Gastroesophageal sphincter (tissue), 3 donors: ENCODE results near the gene CD28.

Source experiments
- POLR2AphosphoS5 ChIP-seq: sonication (generic); formaldehyde crosslinking; IDR thresholded peaks from one replicate; pipeline ENCODE4 v1.6.1; 2017; ENCODE audit warnings: antibody characterized with exemption
- TF ChIP-seq, protein P1 (sequence below), 4 experiments: fragments of 200-600 bp in 2 of 4; fragments of 450-650 bp in 2 of 4; sonication (generic) in 1 of 4; IDR thresholded peaks; one replicate each; pipeline ENCODE4 v1.5.1; 2017 to 2019; ENCODE audit warnings: antibody characterized with exemption in 4 of 4, mild to moderate bottlenecking in 2 of 4, moderate library complexity in 2 of 4

DNA sequence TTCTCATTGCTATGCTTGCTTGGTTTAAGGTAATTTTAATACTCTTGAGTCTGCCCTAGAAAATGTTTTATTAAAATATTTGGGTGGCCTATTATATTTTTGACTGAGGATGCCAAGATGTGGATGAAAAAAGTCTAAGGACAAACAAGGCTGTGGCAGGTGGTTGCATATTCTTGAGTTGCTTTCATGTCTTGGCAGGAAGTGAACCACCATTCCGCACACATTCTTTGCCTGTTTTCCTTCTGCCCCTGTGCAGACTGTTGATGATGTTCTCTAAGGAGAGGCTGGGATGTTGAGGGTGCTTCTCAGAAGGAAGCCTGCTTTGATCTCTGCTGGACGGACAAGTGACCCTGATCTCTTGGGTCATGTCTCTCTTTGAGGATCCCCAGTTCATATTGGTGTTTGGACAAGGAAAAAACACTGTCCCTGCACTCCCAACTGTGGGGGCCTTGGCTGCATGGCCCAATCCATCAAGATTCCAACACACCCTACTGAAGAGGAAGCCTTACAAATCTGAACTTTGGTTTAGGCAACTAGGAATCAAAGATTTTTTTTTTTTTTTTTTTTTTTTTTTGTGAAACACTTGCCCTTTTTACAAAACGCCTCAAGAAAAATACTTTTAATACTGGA, 45.0 kb upstream of the CD28 start:
- TF ChIP-seq POLR2AphosphoS5, result no peak
- TF ChIP-seq, protein P1, sequence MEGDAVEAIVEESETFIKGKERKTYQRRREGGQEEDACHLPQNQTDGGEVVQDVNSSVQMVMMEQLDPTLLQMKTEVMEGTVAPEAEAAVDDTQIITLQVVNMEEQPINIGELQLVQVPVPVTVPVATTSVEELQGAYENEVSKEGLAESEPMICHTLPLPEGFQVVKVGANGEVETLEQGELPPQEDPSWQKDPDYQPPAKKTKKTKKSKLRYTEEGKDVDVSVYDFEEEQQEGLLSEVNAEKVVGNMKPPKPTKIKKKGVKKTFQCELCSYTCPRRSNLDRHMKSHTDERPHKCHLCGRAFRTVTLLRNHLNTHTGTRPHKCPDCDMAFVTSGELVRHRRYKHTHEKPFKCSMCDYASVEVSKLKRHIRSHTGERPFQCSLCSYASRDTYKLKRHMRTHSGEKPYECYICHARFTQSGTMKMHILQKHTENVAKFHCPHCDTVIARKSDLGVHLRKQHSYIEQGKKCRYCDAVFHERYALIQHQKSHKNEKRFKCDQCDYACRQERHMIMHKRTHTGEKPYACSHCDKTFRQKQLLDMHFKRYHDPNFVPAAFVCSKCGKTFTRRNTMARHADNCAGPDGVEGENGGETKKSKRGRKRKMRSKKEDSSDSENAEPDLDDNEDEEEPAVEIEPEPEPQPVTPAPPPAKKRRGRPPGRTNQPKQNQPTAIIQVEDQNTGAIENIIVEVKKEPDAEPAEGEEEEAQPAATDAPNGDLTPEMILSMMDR (IDR thresholded peaks at IDR 0.05), result no peak
